Retinal pigment epithelial cell (primary cell): Measurements from ENCODE around the gene EFCAB12.

Source experiments
- DNase-seq: peaks from one replicate; pipeline ENCODE4 v3.0.0-alpha.2; 2010; ENCODE audit warnings: low read depth
- H3K4me3 ChIP-seq: 2 replicates; pipeline ENCODE4 v1.5.1; 2011; ENCODE audit warnings: mild to moderate bottlenecking, low read length, control low read depth, moderate library complexity
- TF ChIP-seq, protein P1 (sequence below): conservative IDR thresholded peaks from 2 replicates; pipeline ENCODE4 v1.5.1; 2011; ENCODE audit warnings: low read depth, low read length, control low read depth, inconsistent platforms

The EFCAB12 gene

DNA sequence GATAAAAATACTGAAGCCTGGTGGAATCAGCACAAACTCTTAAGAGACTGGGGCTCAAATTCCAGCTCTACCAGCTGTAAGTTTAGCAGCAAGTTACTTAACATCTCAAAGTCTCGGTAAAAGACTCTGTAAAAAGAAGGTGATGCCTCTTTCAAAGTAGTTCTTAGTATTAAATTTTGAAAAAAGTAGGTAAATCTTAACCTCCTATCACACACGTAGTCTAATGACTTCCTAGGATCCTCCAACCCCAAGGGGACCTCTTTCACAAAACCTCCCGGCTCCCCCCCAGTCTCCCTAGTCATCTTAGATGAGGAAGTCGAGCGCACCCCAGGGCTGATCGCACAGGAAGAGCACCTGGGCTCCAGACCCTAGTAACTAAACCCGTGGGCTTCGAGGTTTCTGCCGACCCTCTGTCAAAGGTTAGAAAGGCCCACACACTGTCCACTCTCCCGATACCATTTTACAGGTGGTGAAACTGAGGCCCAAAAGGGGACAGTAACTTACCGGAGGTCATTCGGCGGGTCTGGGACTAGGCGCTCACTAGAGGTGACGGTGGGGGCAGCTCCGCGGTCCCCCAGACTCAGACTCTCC, 10.9 kb upstream of the EFCAB12 start:
- TF ChIP-seq, protein P1, sequence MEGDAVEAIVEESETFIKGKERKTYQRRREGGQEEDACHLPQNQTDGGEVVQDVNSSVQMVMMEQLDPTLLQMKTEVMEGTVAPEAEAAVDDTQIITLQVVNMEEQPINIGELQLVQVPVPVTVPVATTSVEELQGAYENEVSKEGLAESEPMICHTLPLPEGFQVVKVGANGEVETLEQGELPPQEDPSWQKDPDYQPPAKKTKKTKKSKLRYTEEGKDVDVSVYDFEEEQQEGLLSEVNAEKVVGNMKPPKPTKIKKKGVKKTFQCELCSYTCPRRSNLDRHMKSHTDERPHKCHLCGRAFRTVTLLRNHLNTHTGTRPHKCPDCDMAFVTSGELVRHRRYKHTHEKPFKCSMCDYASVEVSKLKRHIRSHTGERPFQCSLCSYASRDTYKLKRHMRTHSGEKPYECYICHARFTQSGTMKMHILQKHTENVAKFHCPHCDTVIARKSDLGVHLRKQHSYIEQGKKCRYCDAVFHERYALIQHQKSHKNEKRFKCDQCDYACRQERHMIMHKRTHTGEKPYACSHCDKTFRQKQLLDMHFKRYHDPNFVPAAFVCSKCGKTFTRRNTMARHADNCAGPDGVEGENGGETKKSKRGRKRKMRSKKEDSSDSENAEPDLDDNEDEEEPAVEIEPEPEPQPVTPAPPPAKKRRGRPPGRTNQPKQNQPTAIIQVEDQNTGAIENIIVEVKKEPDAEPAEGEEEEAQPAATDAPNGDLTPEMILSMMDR: no peak
- peak overlapping the region; percentile 99 for H3K4me3 ChIP-seq
- no peak for DNase-seq

DNA sequence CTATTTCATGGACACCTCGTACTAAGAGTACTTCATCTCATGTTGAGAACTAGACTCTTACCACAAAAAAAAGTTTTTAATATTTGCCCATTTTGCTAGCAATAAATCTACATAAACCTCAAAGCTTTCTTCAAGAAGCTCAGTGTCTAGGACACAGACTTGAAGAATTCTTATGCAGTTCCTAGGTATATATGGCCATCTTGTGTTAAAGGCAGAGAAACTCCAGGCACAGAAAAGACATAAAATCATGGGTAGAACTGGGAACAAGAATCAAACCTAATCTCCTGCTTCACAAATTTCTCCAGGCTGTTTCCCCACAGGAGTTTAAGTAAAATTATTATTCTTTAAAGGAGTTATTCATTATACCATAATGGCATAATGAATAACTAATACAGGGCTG, 6.9 kb upstream of the EFCAB12 start:
- no peak overlapping the region for H3K4me3 ChIP-seq
- TF ChIP-seq, protein P1: no peak
- no peak for DNase-seq

DNA sequence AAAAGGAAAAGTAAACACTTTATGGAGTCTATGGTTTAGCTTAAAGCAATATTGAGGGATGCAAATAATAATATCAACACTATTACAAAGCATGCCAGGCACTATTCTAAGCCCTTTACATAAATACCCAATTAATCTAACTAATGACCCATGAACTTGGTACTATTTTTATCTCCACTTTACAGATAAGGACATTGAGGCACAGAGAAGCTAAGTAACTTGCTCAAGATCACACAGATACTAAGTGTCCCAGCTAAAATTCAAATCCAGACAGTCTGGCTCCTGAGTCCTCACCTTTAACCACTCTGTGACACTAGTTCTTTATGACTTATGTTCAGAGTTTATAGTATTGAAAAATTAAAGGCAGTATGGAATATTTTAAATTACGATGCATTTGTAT, 5.7 kb upstream of the EFCAB12 start:
- no peak overlapping the region for H3K4me3 ChIP-seq
- TF ChIP-seq, protein P1: no peak
- DNase-seq: no peak

DNA sequence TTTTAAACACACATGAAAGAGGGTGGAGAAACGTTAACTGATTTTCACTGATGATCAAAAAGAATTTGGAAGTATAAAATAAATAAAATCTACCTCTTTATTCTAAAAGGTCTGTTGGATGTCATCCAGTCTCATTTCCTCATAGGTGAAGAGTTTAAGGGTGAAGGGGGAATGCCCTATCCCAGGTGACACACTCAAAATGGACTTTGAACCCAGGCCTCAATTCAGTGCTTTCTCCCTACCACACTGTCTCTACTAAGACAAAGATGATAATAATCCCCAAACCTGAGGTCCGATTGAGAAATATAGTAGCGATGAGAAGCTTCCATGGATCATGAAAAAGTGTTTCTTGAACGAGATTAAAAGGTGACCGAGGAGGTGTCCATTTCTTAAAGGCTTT, 5.1 kb upstream of the EFCAB12 start:
- TF ChIP-seq, protein P1: no peak
- no peak overlapping the region for H3K4me3 ChIP-seq

DNA sequence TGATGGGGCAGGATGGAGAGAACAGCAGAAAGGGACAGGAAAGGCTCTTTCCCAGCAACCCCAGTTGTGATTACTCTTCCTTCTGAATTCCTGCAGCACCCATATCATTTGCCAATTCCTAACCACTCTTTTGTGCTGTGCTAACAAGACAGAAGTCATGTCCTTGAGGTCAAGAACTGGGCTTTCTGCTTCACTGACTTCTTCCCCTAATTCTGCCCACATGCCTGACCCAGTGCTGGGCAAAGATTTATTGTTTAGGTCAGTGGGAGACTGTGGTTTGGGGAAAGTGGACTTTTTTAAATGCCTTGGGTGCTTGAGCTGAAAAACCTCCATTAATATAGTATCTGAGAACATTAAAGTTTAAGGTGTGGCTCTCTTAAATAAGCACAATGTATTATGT, 4.2 kb upstream of the EFCAB12 start:
- TF ChIP-seq, protein P1: no peak
- H3K4me3 ChIP-seq: no peak overlapping the region
- no peak for DNase-seq

More for the DNA sequence above, 5.1 kb upstream of the EFCAB12 start:
- no peak for DNase-seq

DNA sequence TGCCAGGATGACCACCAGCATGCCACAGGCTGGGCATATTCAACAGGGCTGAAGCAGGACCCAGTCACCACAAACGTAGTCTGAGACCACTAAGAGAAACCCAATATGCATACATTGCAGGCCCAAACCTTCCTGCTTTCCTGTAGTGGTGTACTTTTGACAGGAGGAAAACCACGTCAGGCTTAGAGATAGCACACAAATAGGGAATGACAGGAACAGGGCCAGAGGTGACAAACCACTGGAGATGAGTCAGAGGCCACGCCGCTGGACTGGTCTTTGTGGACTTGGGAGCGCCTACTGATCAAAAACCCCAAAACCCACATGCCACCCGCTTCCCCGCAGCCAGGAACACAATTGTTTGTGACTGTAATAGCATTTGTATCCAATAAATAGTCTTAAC, 3.6 kb upstream of the EFCAB12 start:
- no peak overlapping the region for H3K4me3 ChIP-seq
- DNase-seq: no peak
- TF ChIP-seq, protein P1: no peak

DNA sequence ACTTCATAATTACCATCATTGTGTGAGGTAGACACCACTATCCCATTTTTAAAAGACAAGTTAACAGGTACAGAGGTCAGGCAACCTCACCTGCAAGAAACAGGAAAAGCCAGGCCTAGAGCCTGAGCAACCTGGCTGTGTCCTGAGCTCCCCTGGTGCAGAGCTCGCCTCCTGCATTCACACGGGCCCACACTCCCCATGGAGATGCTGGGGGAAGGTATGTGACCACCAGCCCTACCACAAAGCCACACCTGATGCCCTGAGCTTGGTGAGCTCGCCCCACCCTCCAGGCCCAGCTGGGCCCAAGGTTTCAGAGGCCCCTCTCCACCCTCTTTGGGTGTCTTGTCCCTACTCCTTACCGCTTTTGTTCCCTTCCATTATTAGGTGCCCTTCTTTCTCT, 1.2 kb upstream of the EFCAB12 start:
- TF ChIP-seq, protein P1: no peak
- no peak for DNase-seq

More for the DNA sequence above, 1.2 kb upstream of the EFCAB12 start:
- no peak overlapping the region for H3K4me3 ChIP-seq
